Mammary epithelial cell (primary cell): Measurements from ENCODE around the gene LTB4R2.

Experiments
- CTCF ChIP-seq, 2 donors: IDR thresholded peaks in 1 of 2; conservative IDR thresholded peaks in 1 of 2; 2 replicates each; pipeline ENCODE4 v1.5.1; 2011 to 2012; ENCODE audit warnings: inconsistent platforms in 2 of 2, low read length in 2 of 2, mild to moderate bottlenecking in 2 of 2, control low read depth in 1 of 2, low read depth in 1 of 2; ENCODE audit not compliant: insufficient read depth in 1 of 2; ENCODE audit errors: extremely low read depth in 1 of 2
- EZH2 ChIP-seq: IDR thresholded peaks from 2 replicates; pipeline ENCODE4 v1.6.1; 2012; ENCODE audit warnings: low read length, inconsistent platforms, borderline replicate concordance

- no peak for TF ChIP-seq CTCF (conservative IDR thresholded peaks at IDR 0.05 in 1 of 2, IDR thresholded peaks at IDR 0.05 in 1 of 2; ENCODE audit: extremely low read depth in 1 of 2, insufficient read depth in 1 of 2, low read depth in 1 of 2, low read length in 2 of 2)
- TF ChIP-seq EZH2, result no peak
Observed at GRCh38 chr14:24337824-24338175, 27.9 kb downstream of the LTB4R2 start.
